Measurements from ENCODE around the gene PHKA1. TPM values are rescaled to one million over a fixed set of nuclear protein-coding genes. Genes with fewer than 3 reads are reported as not detected.

PHKA1 gene
- polyA plus RNA-seq, 1 donor from 2014 or later: 2.7 TPM

DNA sequence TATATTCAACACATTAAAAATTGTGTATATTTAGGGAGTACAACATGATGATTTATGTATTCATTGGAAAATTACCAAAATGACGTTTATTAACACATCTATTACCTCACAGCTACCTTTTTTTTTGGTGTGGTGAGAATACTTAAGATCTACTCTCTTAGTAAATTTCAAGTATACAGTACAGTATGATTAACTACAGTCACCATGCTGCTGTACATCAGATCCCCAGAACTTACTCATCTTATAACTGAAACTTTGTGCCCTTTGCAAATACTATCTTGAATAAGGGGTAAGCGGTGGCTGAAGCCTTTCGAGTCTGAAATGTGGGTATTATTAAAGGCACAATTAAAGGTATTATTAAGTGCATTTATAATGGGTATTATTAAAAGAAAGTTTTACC lies 976 bp downstream of the PHKA1 start:
- H3K79me2 ChIP-seq (replicated peaks; ENCODE audit: insufficient read depth, low read length): no peaks in the 10 kb centered on the region
- no peaks in the 10 kb centered on the region for H3K27me3 ChIP-seq (ENCODE audit: insufficient read depth, low read depth, low read length)
- no peaks in the 10 kb centered on the region for H3K36me3 ChIP-seq (ENCODE audit: insufficient read depth, low read length)
- no peaks in the 10 kb centered on the region for H3K9me2 ChIP-seq (ENCODE audit: insufficient read depth, low read length)
- H3K27ac ChIP-seq (ENCODE audit: low read length): no peak overlapping the region
- no peak overlapping the region for H3K9ac ChIP-seq (ENCODE audit: low read length)
- H3K4me3 ChIP-seq (ENCODE audit: low read length): peak overlapping the region; percentile 64
- no peaks in the 10 kb centered on the region for H3K9me3 ChIP-seq (ENCODE audit: low read length)
- TF ChIP-seq REST (IDR thresholded peaks at IDR 0.05; ENCODE audit: borderline replicate concordance): no peak
- no peak for TF ChIP-seq SMC3 (conservative IDR thresholded peaks at IDR 0.05; ENCODE audit: poor library complexity)
- TF ChIP-seq, protein P1, sequence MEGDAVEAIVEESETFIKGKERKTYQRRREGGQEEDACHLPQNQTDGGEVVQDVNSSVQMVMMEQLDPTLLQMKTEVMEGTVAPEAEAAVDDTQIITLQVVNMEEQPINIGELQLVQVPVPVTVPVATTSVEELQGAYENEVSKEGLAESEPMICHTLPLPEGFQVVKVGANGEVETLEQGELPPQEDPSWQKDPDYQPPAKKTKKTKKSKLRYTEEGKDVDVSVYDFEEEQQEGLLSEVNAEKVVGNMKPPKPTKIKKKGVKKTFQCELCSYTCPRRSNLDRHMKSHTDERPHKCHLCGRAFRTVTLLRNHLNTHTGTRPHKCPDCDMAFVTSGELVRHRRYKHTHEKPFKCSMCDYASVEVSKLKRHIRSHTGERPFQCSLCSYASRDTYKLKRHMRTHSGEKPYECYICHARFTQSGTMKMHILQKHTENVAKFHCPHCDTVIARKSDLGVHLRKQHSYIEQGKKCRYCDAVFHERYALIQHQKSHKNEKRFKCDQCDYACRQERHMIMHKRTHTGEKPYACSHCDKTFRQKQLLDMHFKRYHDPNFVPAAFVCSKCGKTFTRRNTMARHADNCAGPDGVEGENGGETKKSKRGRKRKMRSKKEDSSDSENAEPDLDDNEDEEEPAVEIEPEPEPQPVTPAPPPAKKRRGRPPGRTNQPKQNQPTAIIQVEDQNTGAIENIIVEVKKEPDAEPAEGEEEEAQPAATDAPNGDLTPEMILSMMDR (IDR thresholded peaks at IDR 0.05; ENCODE audit: poor library complexity, severe bottlenecking): no peak
- TF ChIP-seq EZH2 (IDR thresholded peaks at IDR 0.05; ENCODE audit: borderline replicate concordance, insufficient read depth, low read length, poor library complexity, severe bottlenecking): no peak
- TF ChIP-seq RAD21 (conservative IDR thresholded peaks at IDR 0.05): no peak
- no peak for TF ChIP-seq TAF1 (IDR thresholded peaks at IDR 0.05; ENCODE audit: low read depth)
- no peak for TF ChIP-seq MXI1 (conservative IDR thresholded peaks at IDR 0.05; ENCODE audit: poor library complexity, severe bottlenecking)
- TF ChIP-seq EP300 (conservative IDR thresholded peaks at IDR 0.05; ENCODE audit: poor library complexity, severe bottlenecking): no peak
- H3F3A ChIP-seq (ENCODE audit: insufficient read depth, low read length, poor library complexity, severe bottlenecking): no peaks in the 10 kb centered on the region
- no peak overlapping the region for H3K4me2 ChIP-seq (ENCODE audit: low read length)
- H4K20me1 ChIP-seq (ENCODE audit: insufficient read depth): no peaks in the 10 kb centered on the region
- no peak overlapping the region for H2AFZ ChIP-seq (ENCODE audit: low read depth, low read length)

- H2AFZ ChIP-seq (ENCODE audit: low read depth, low read length): no peak overlapping the region
- no peaks in the 10 kb centered on the region for H3K9me2 ChIP-seq (ENCODE audit: insufficient read depth, low read length)
- H3K4me2 ChIP-seq (ENCODE audit: low read length): no peak overlapping the region
- H3K4me3 ChIP-seq (ENCODE audit: low read length): no peak overlapping the region
- no peaks in the 10 kb centered on the region for H3K9me3 ChIP-seq (ENCODE audit: low read length)
- H3K27ac ChIP-seq (ENCODE audit: low read length): no peak overlapping the region
- no peaks in the 10 kb centered on the region for H3K36me3 ChIP-seq (ENCODE audit: insufficient read depth, low read length)
- no peak for TF ChIP-seq MXI1 (conservative IDR thresholded peaks at IDR 0.05; ENCODE audit: poor library complexity, severe bottlenecking)
- TF ChIP-seq, protein P1 (IDR thresholded peaks at IDR 0.05; ENCODE audit: poor library complexity, severe bottlenecking): no peak
- no peak for TF ChIP-seq EP300 (conservative IDR thresholded peaks at IDR 0.05; ENCODE audit: poor library complexity, severe bottlenecking)
- TF ChIP-seq EZH2 (IDR thresholded peaks at IDR 0.05; ENCODE audit: borderline replicate concordance, insufficient read depth, low read length, poor library complexity, severe bottlenecking): no peak
- TF ChIP-seq POLR2AphosphoS5 (IDR thresholded peaks at IDR 0.05): no peak
- H3F3A ChIP-seq (ENCODE audit: insufficient read depth, low read length, poor library complexity, severe bottlenecking): no peaks in the 10 kb centered on the region
- H3K79me2 ChIP-seq (replicated peaks; ENCODE audit: insufficient read depth, low read length): no peaks in the 10 kb centered on the region
- H3K9ac ChIP-seq (ENCODE audit: low read length): no peak overlapping the region
- no peaks in the 10 kb centered on the region for H4K20me1 ChIP-seq (ENCODE audit: insufficient read depth)
- H3K27me3 ChIP-seq (ENCODE audit: insufficient read depth, low read depth, low read length): no peaks in the 10 kb centered on the region
These were observed 1.9 kb downstream of the PHKA1 start for GRCh38 chrX:72712094-72712755.
